A673 (cell line): Measurements from ENCODE around the gene TP53I11.

Experiments used
- CTCF ChIP-seq: fragments of 300-800, 200-600 bp; sonication (generic); conservative IDR thresholded peaks from 2 replicates; pipeline ENCODE4 v1.5.1; 2017; ENCODE audit warnings: low read depth, mild to moderate bottlenecking, antibody characterized with exemption, low read length, moderate library complexity, mixed read lengths
- EZH2 ChIP-seq: fragments of 200-600 bp; sonication (generic); IDR thresholded peaks from 2 replicates; pipeline ENCODE4 v1.6.1; 2017; ENCODE audit warnings: borderline replicate concordance, low read depth, mild to moderate bottlenecking, mixed read lengths, antibody characterized with exemption, low read length; ENCODE audit not compliant: poor library complexity, severe bottlenecking

- TF ChIP-seq CTCF: no peak
- no peak for TF ChIP-seq EZH2
Measured at GRCh38 chr11:44972746-44973435, 22.2 kb upstream of the TP53I11 start.
